Neural progenitor cell (in vitro differentiated cells): Measurements from ENCODE around the gene TVP23C. TPM values are rescaled to one million over a fixed set of nuclear protein-coding genes. Genes with fewer than 3 reads are reported as not detected.

Experiments
- DNase-seq: peaks from one replicate; pipeline ENCODE4 v3.0.0-alpha.2; 2016; ENCODE audit warnings: low spot score
- H2AFZ ChIP-seq: fragments of 200-600 bp; sonication (generic); replicated peaks from 2 replicates; pipeline ENCODE4 v1.6.1; 2016; ENCODE audit warnings: antibody characterized with exemption
- H3F3A ChIP-seq: fragments of 200-600 bp; sonication (generic); 2 replicates; pipeline ENCODE4 v1.6.1; 2016; ENCODE audit warnings: antibody characterized with exemption, low read depth
- H3K27ac ChIP-seq: fragments of 200-600 bp; sonication (generic); 2 replicates; pipeline ENCODE4 v1.5.1; 2016; ENCODE audit warnings: mild to moderate bottlenecking
- H3K27me3 ChIP-seq: fragments of 200-600 bp; sonication (generic); 2 replicates; pipeline ENCODE4 v1.6.1; 2016; ENCODE audit warnings: mild to moderate bottlenecking, moderate library complexity
- H3K36me3 ChIP-seq: fragments of 200-600 bp; sonication (generic); 2 replicates; pipeline ENCODE4 v1.5.1; 2016
- H3K4me1 ChIP-seq: fragments of 200-600 bp; sonication (generic); 2 replicates; pipeline ENCODE4 v1.6.1; 2016; ENCODE audit warnings: mixed run types
- H3K4me2 ChIP-seq: fragments of 200-600 bp; sonication (generic); 2 replicates; pipeline ENCODE4 v1.6.1; 2016
- H3K4me3 ChIP-seq: fragments of 200-600 bp; sonication (generic); 2 replicates; pipeline ENCODE4 v1.5.1; 2016
- H3K79me2 ChIP-seq: fragments of 200-600 bp; sonication (generic); 2 replicates; pipeline ENCODE4 v1.6.1; 2016; ENCODE audit warnings: low read depth
- H3K9ac ChIP-seq: fragments of 200-600 bp; sonication (generic); 2 replicates; pipeline ENCODE4 v1.6.1; 2016
- H3K9me3 ChIP-seq: fragments of 200-600 bp; sonication (generic); 2 replicates; pipeline ENCODE4 v1.5.1; 2016; ENCODE audit warnings: low read depth
- H4K20me1 ChIP-seq: fragments of 200-600 bp; sonication (generic); 2 replicates; pipeline ENCODE4 v1.6.1; 2016; ENCODE audit warnings: low read depth
- H3K27ac Mint-ChIP-seq: 3 replicates; pipeline ENCODE4 v1.8.0; 2021; ENCODE audit warnings: mixed read lengths
- H3K27me3 Mint-ChIP-seq: 2 replicates; pipeline ENCODE4 v1.8.0; 2022; ENCODE audit warnings: low read depth, mild to moderate bottlenecking, inconsistent platforms, moderate library complexity, mixed read lengths; ENCODE audit not compliant: insufficient read depth
- H3K36me3 Mint-ChIP-seq: 3 replicates; pipeline ENCODE4 v1.8.0; 2021; ENCODE audit warnings: mixed read lengths
- H3K4me1 Mint-ChIP-seq: 3 replicates; pipeline ENCODE4 v1.8.0; 2021; ENCODE audit warnings: mixed read lengths
- H3K4me3 Mint-ChIP-seq: 3 replicates; pipeline ENCODE4 v1.8.0; 2021; ENCODE audit warnings: mild to moderate bottlenecking, moderate library complexity, mixed read lengths
- H3K9me3 Mint-ChIP-seq: 3 replicates; pipeline ENCODE4 v1.8.0; 2020; ENCODE audit warnings: mixed read lengths
- EZH2 ChIP-seq: fragments of 200-600 bp; sonication (generic); IDR thresholded peaks from 2 replicates; pipeline ENCODE4 v1.6.1; 2017; ENCODE audit warnings: antibody characterized with exemption, mild to moderate bottlenecking, moderate library complexity
- EZH2phosphoT487 ChIP-seq: fragments of 200-600 bp; sonication (generic); IDR thresholded peaks from 2 replicates; pipeline ENCODE4 v1.6.1; 2017; ENCODE audit warnings: antibody characterized with exemption
- total RNA-seq: library from RNA; depleted of rRNA; stranded (reverse); fragments of >200 nt; gene quantifications from 2 replicates; pipeline ENCODE4 v1.2.3, GENCODE V29; 2015; ENCODE audit warnings: low replicate concordance
- TF ChIP-seq, protein P1 (sequence below): fragments of 200-600 bp; sonication (generic); IDR thresholded peaks from 2 replicates; pipeline ENCODE4 v1.5.1; 2017; ENCODE audit warnings: antibody characterized with exemption, mild to moderate bottlenecking

Gene TVP23C
- total RNA-seq, 1 donor from 2014 or later = 36.0 TPM

- Mint-ChIP-seq H3K27ac (no peak overlapping the region), H3K9me3 (no peaks in the 10 kb centered on the region), H3K4me3 (no peak overlapping the region), H3K27me3 (peaks cover 3% of the 10 kb centered on the region), H3K4me1 (peaks cover 2% of the 10 kb centered on the region), H3K36me3 (peaks cover 39% of the 10 kb centered on the region)
- no peaks in the 10 kb centered on the region for H3K79me2 ChIP-seq
- H4K20me1 ChIP-seq = no peaks in the 10 kb centered on the region
- H3K4me3 ChIP-seq = no peak overlapping the region
- H3K4me2 ChIP-seq = no peak overlapping the region
- H3K9me3 ChIP-seq = no peaks in the 10 kb centered on the region
- H3K27me3 ChIP-seq = no peaks in the 10 kb centered on the region
- no peak overlapping the region for H3K9ac ChIP-seq
- H3K27ac ChIP-seq = no peak overlapping the region
- no peaks in the 10 kb centered on the region for H3F3A ChIP-seq
- no peaks in the 10 kb centered on the region for H3K36me3 ChIP-seq
- no peak for DNase-seq
- TF ChIP-seq, protein P1, sequence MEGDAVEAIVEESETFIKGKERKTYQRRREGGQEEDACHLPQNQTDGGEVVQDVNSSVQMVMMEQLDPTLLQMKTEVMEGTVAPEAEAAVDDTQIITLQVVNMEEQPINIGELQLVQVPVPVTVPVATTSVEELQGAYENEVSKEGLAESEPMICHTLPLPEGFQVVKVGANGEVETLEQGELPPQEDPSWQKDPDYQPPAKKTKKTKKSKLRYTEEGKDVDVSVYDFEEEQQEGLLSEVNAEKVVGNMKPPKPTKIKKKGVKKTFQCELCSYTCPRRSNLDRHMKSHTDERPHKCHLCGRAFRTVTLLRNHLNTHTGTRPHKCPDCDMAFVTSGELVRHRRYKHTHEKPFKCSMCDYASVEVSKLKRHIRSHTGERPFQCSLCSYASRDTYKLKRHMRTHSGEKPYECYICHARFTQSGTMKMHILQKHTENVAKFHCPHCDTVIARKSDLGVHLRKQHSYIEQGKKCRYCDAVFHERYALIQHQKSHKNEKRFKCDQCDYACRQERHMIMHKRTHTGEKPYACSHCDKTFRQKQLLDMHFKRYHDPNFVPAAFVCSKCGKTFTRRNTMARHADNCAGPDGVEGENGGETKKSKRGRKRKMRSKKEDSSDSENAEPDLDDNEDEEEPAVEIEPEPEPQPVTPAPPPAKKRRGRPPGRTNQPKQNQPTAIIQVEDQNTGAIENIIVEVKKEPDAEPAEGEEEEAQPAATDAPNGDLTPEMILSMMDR = no peak
- TF ChIP-seq EZH2phosphoT487 (no peak), EZH2 (no peak)
- no peak overlapping the region for H2AFZ ChIP-seq
- H3K4me1 ChIP-seq = no peaks in the 10 kb centered on the region
Observed at GRCh38 chr17:15511142-15511541, 52.1 kb downstream of the TVP23C start.

GRCh38 chr17:15510361-15510760 is 52.9 kb downstream of the TVP23C start:
- H3K9ac ChIP-seq = no peak overlapping the region
- no peaks in the 10 kb centered on the region for H3K36me3 ChIP-seq
- no peak for TF ChIP-seq EZH2phosphoT487
- TF ChIP-seq, protein P1 = no peak
- TF ChIP-seq EZH2 = no peak
- no peak overlapping the region for H3K4me3 Mint-ChIP-seq
- DNase-seq = no peak
- H3K4me1 Mint-ChIP-seq = peaks cover 2% of the 10 kb centered on the region
- H3K79me2 ChIP-seq = no peaks in the 10 kb centered on the region
- H4K20me1 ChIP-seq = no peaks in the 10 kb centered on the region
- H3F3A ChIP-seq = no peaks in the 10 kb centered on the region
- no peaks in the 10 kb centered on the region for H3K9me3 Mint-ChIP-seq
- no peak overlapping the region for H2AFZ ChIP-seq
- H3K27me3 ChIP-seq = no peaks in the 10 kb centered on the region
- peaks cover 3% of the 10 kb centered on the region for H3K27me3 Mint-ChIP-seq
- no peak overlapping the region for H3K27ac Mint-ChIP-seq
- no peak overlapping the region for H3K4me2 ChIP-seq
- peaks cover 31% of the 10 kb centered on the region for H3K36me3 Mint-ChIP-seq
- H3K9me3 ChIP-seq = no peaks in the 10 kb centered on the region
- no peaks in the 10 kb centered on the region for H3K4me1 ChIP-seq
- H3K27ac ChIP-seq = no peak overlapping the region
- H3K4me3 ChIP-seq = no peak overlapping the region

GRCh38 chr17:15509095-15509494 is 54.2 kb downstream of the TVP23C start:
- Histone ChIP-seq H3K36me3 (no peaks in the 10 kb centered on the region), H3F3A (no peaks in the 10 kb centered on the region), H3K27ac (no peak overlapping the region), H3K4me1 (no peaks in the 10 kb centered on the region), H3K4me3 (no peak overlapping the region), H4K20me1 (no peaks in the 10 kb centered on the region), H2AFZ (no peak overlapping the region), H3K9me3 (no peaks in the 10 kb centered on the region), H3K9ac (no peak overlapping the region), H3K4me2 (no peak overlapping the region), H3K27me3 (no peaks in the 10 kb centered on the region), H3K79me2 (no peaks in the 10 kb centered on the region)
- H3K4me3 Mint-ChIP-seq = no peak overlapping the region
- peaks cover 3% of the 10 kb centered on the region for H3K27me3 Mint-ChIP-seq
- no peaks in the 10 kb centered on the region for H3K9me3 Mint-ChIP-seq
- no peak for DNase-seq
- H3K4me1 Mint-ChIP-seq = peaks cover 2% of the 10 kb centered on the region
- no peak for TF ChIP-seq EZH2phosphoT487
- no peak for TF ChIP-seq EZH2
- H3K27ac Mint-ChIP-seq = no peak overlapping the region
- H3K36me3 Mint-ChIP-seq = peaks cover 24% of the 10 kb centered on the region

DNA sequence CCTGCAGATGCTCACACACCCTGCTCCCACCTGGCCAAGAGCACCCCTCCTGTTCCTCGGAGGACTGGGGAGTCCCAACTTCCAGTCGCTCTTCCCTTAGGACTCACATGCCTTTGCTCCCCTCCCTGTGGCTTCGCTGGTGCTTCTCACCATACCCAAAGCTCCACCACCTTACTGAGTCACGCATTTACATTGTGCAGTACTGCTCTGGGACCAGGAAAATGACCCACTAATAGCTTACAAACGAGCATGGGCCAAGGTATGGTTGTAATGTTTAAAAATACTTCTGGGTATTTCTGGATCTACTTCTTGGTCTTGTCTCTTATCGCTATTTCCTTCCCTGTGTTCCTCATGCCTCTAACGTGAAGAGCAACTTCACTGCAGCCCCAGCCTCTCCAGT is 54.8 kb downstream of the TVP23C start:
- Histone ChIP-seq H4K20me1 (no peaks in the 10 kb centered on the region), H3K27me3 (no peaks in the 10 kb centered on the region), H3K9me3 (no peaks in the 10 kb centered on the region), H3K36me3 (no peaks in the 10 kb centered on the region), H2AFZ (no peak overlapping the region), H3K79me2 (no peaks in the 10 kb centered on the region), H3K4me3 (no peak overlapping the region), H3F3A (peaks cover 2% of the 10 kb centered on the region), H3K27ac (no peak overlapping the region), H3K4me1 (no peaks in the 10 kb centered on the region), H3K4me2 (no peak overlapping the region), H3K9ac (no peak overlapping the region)
- peaks cover 24% of the 10 kb centered on the region for H3K36me3 Mint-ChIP-seq
- peaks cover 2% of the 10 kb centered on the region for H3K4me1 Mint-ChIP-seq
- peaks cover 3% of the 10 kb centered on the region for H3K27me3 Mint-ChIP-seq
- TF ChIP-seq EZH2 (no peak), EZH2phosphoT487 (no peak)
- TF ChIP-seq, protein P1 = no peak
- H3K27ac Mint-ChIP-seq = no peak overlapping the region
- H3K9me3 Mint-ChIP-seq = no peaks in the 10 kb centered on the region
- no peak for DNase-seq
- H3K4me3 Mint-ChIP-seq = no peak overlapping the region
